GM12801 (cell line): Measurements from ENCODE around the gene SIAH1.

Source experiments
- CTCF ChIP-seq: IDR thresholded peaks from one replicate; pipeline ENCODE4 v1.5.1; 2011; ENCODE audit warnings: control low read depth; ENCODE audit not compliant: insufficient read length; ENCODE audit errors: extremely low read depth

The SIAH1 gene

GRCh38 chr16:48366165-48367093, 18.8 kb downstream of the SIAH1 start:
- TF ChIP-seq CTCF = no peak

GRCh38 chr16:48365601-48366164, 19.5 kb downstream of the SIAH1 start:
- TF ChIP-seq CTCF = no peak

- TF ChIP-seq CTCF = no peak
These were observed 20.1 kb downstream of the SIAH1 start for GRCh38 chr16:48365025-48365600.

- no peak for TF ChIP-seq CTCF
These were observed 23.6 kb downstream of the SIAH1 start for GRCh38 chr16:48361540-48362144.

- TF ChIP-seq CTCF = no peak
These were observed 24.2 kb downstream of the SIAH1 start for GRCh38 chr16:48361012-48361411.

- TF ChIP-seq CTCF = no peak
These were observed 25.2 kb downstream of the SIAH1 start for GRCh38 chr16:48359983-48360382.

- no peak for TF ChIP-seq CTCF
These were observed 26.8 kb downstream of the SIAH1 start for GRCh38 chr16:48358419-48358818.
